Gastroesophageal sphincter (tissue), 4 donors: ENCODE data around the gene ACSF2. TPM values are rescaled to one million over a fixed set of nuclear protein-coding genes. Genes with fewer than 3 reads are reported as not detected.
A peak's percentile ranks its signal among the peaks of the same experiment; 100 is the strongest.

Experiments
- ATAC-seq: fragments of 150-250 bp; one replicate; pipeline ENCODE4 v1.9.1; 2016; ENCODE audit warnings: mild to moderate bottlenecking, moderate library complexity
- H3K27ac ChIP-seq, 4 donors: fragments of 200-600 bp; sonication (generic) in 3 of 4; 1 replicate in 3 of 4; 2 replicates in 1 of 4; pipeline ENCODE4 v1.5.1; 2016 to 2019
- H3K27me3 ChIP-seq: fragments of 200-600 bp; sonication (generic); one replicate; pipeline ENCODE4 v1.5.1; 2019
- H3K36me3 ChIP-seq, 2 donors: fragments of 200-600 bp; sonication (generic); one replicate each; pipeline ENCODE4 v1.5.1; 2019; ENCODE audit warnings: control low read depth in 1 of 2
- H3K4me1 ChIP-seq, 3 donors: fragments of 200-600 bp; sonication (generic); 1 replicate in 2 of 3; 2 replicates in 1 of 3; pipeline ENCODE4 v1.5.1; 2016 to 2019; ENCODE audit warnings: control low read depth in 2 of 3
- H3K4me3 ChIP-seq, 2 donors: fragments of 200-600 bp; sonication (generic); one replicate each; pipeline ENCODE4 v1.5.1; 2019; ENCODE audit warnings: mild to moderate bottlenecking in 1 of 2, moderate library complexity in 1 of 2
- H3K9me3 ChIP-seq, 3 donors: fragments of 200-600 bp; sonication (generic); one replicate each; pipeline ENCODE4 v1.5.1; 2017 to 2019; ENCODE audit warnings: control low read depth in 2 of 3
- CTCF ChIP-seq, 4 experiments: fragments of 200-600 bp in 2 of 4; fragments of 450-650 bp in 2 of 4; sonication (generic) in 1 of 4; IDR thresholded peaks; one replicate each; pipeline ENCODE4 v1.5.1; 2017 to 2019; ENCODE audit warnings: antibody characterized with exemption in 4 of 4, mild to moderate bottlenecking in 2 of 4, moderate library complexity in 2 of 4
- EP300 ChIP-seq: sonication (generic); formaldehyde crosslinking; IDR thresholded peaks from one replicate; pipeline ENCODE4 v1.6.1; 2017; ENCODE audit warnings: antibody characterized with exemption, mild to moderate bottlenecking
- POLR2A ChIP-seq, 2 donors: fragments of 450-650 bp; IDR thresholded peaks; one replicate each; pipeline ENCODE4 v1.6.1; 2017; ENCODE audit warnings: antibody characterized with exemption in 2 of 2, mild to moderate bottlenecking in 2 of 2, moderate library complexity in 1 of 2
- POLR2AphosphoS5 ChIP-seq: sonication (generic); formaldehyde crosslinking; IDR thresholded peaks from one replicate; pipeline ENCODE4 v1.6.1; 2017; ENCODE audit warnings: antibody characterized with exemption
- WGBS, 2 donors: methylation state at CpG; one replicate each; pipeline ENCODE4 v1.1.5; 2018; ENCODE audit warnings: low coverage in 1 of 2; 5-methylcytosine and 5-hydroxymethylcytosine counted together
- total RNA-seq, 4 donors: library from RNA; depleted of rRNA; stranded (reverse); fragments of >200 nt; gene quantifications; one replicate each; pipeline ENCODE4 v1.1.0, GENCODE V29; 2016

ACSF2 gene
- total RNA-seq, 4 donors from 2014 or later: 11.5 to 23.3 (median 16.1) TPM

GRCh38 chr17:50480854-50481490 is 55.0 kb downstream of the ACSF2 start:
- peaks cover 0 to 37% of the 10 kb centered on the region in 2 donors for H3K36me3 ChIP-seq
- no peak overlapping the region for H3K4me3 ChIP-seq
- no peak overlapping the region for H3K27ac ChIP-seq
- peaks cover 0 to 52% (median 8%) of the 10 kb centered on the region in 3 donors for H3K4me1 ChIP-seq
- 77 to 88% methylated on average over 2 of the region's 2 CpGs for WGBS, 2 donors
- H3K27me3 ChIP-seq: peaks cover 14% of the 10 kb centered on the region
- H3K9me3 ChIP-seq: no peaks in the 10 kb centered on the region
- ATAC-seq: no peak
- TF ChIP-seq POLR2A (IDR thresholded peaks at IDR 0.05) (no peak), POLR2AphosphoS5 (no peak), EP300 (no peak), CTCF (IDR thresholded peaks at IDR 0.05) (no peak)

DNA sequence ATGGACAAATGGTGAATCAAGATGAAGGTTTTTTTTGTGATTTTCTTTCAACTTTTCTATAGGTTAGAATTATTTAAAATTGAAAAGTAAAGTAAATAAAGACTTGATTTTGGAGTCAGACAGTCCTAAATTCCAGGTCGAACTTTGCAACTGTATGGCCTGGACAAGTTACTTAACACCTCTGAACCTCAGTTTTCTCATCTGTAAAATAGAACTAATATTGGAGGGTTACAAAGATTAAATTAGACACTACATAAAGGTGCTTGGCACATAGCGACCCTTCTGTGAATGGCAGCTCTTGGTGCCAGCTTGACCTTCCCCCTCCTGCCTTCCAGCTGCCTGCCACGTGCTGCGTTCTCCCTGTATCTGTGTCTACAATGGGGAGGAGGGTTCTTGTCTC is 55.6 kb downstream of the ACSF2 start:
- Histone ChIP-seq H3K27ac (peak overlapping the region in 2 of 4 donors; percentile 81 to 82), H3K9me3 (no peaks in the 10 kb centered on the region), H3K36me3 (peaks cover 0 to 43% of the 10 kb centered on the region in 2 donors), H3K4me3 (no peak overlapping the region), H3K27me3 (peaks cover 7% of the 10 kb centered on the region), H3K4me1 (peaks cover 0 to 52% (median 8%) of the 10 kb centered on the region in 3 donors)
- ATAC-seq: no peak
- 69 to 81% methylated on average over 1 to 4 of the region's 4 CpGs for WGBS, 2 donors
- TF ChIP-seq EP300 (no peak), POLR2A (IDR thresholded peaks at IDR 0.05) (no peak), POLR2AphosphoS5 (no peak), CTCF (IDR thresholded peaks at IDR 0.05) (no peak)

DNA sequence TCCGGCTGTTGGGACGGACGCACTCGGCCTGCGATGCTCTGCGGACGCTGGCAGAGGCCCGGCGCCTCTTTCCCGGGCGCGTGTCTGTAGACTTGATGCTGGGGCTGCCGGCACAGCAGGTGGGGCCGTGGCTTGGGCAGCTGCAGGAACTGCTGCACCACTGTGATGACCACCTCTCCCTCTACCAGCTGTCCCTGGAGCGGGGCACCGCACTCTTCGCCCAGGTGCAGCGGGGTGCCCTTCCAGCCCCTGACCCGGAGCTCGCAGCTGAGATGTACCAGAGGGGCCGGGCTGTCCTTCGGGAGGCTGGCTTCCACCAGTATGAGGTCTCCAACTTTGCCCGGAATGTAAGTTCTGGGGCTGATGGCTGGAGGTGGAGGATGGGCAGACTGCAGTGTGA is 56.1 kb downstream of the ACSF2 start:
- Histone ChIP-seq H3K27ac (peak overlapping the region in 3 of 4 donors; percentile 70 to 82 (median 81)), H3K4me3 (no peak overlapping the region), H3K4me1 (peaks cover 0 to 52% (median 8%) of the 10 kb centered on the region in 3 donors), H3K9me3 (no peaks in the 10 kb centered on the region), H3K36me3 (peaks cover 0 to 48% of the 10 kb centered on the region in 2 donors), H3K27me3 (peaks cover 3% of the 10 kb centered on the region)
- WGBS, 2 donors: 63% methylated on average over 7 of the region's 23 CpGs; no CpG with 5 or more reads in 1 of the 2 donors
- no peak for TF ChIP-seq POLR2AphosphoS5
- TF ChIP-seq POLR2A (IDR thresholded peaks at IDR 0.05): no peak
- no peak for TF ChIP-seq EP300
- no peak for ATAC-seq

- Histone ChIP-seq H3K36me3 (peaks cover 0 to 52% of the 10 kb centered on the region in 2 donors), H3K27me3 (no peaks in the 10 kb centered on the region), H3K9me3 (no peaks in the 10 kb centered on the region), H3K4me1 (peaks cover 0 to 52% (median 8%) of the 10 kb centered on the region in 3 donors), H3K27ac (peak overlapping the region; percentile 62 to 82 (median 76)), H3K4me3 (no peak overlapping the region)
- TF ChIP-seq POLR2A (IDR thresholded peaks at IDR 0.05): no peak
- TF ChIP-seq CTCF (IDR thresholded peaks at IDR 0.05): peak; percentile 67 to 94 (median 89)
- peak; percentile 96 for TF ChIP-seq POLR2AphosphoS5
- no peak for TF ChIP-seq EP300
- peak; percentile 86 for ATAC-seq
- 0% methylated on average over 2 of the region's 7 CpGs; no CpG with 5 or more reads in 1 of the 2 donors for WGBS, 2 donors
These were observed 56.5 kb downstream of the ACSF2 start for GRCh38 chr17:50482516-50482915.

GRCh38 chr17:50483266-50483665 is 57.2 kb downstream of the ACSF2 start:
- H3K36me3 ChIP-seq: peaks cover 0 to 59% of the 10 kb centered on the region in 2 donors
- H3K9me3 ChIP-seq: no peaks in the 10 kb centered on the region
- peaks cover 0 to 44% (median 8%) of the 10 kb centered on the region in 3 donors for H3K4me1 ChIP-seq
- TF ChIP-seq EP300 (no peak), CTCF (IDR thresholded peaks at IDR 0.05) (no peak), POLR2AphosphoS5 (no peak), POLR2A (IDR thresholded peaks at IDR 0.05) (no peak)
- ATAC-seq: no peak
- no peak overlapping the region for H3K4me3 ChIP-seq
- WGBS, 2 donors: 59 to 75% methylated on average over 3 of the region's 5 CpGs
- no peaks in the 10 kb centered on the region for H3K27me3 ChIP-seq
- peak overlapping the region in 3 of 4 donors; percentile 72 to 82 (median 81) for H3K27ac ChIP-seq
